K562 (cell line): ENCODE results near the gene TPD52L2. TPM values are rescaled to one million over a fixed set of nuclear protein-coding genes. Genes with fewer than 3 reads are reported as not detected.

Experiments
- ATAC-seq: fragments of 200-7000 bp; cut with Tn5 transposase; 3 replicates; pipeline ENCODE4 v1.9.1; 2020; ENCODE audit warnings: moderate library complexity
- BruUV-seq: library from RNA; stranded (reverse); fragments of 400-500 nt; replicated peaks from 2 replicates; lab custom pipeline; 2021; lab: Mats Ljungman, UMichigan
- CTCF ChIA-PET: fragments of 300-600 bp; formaldehyde crosslinking; extraction: SDS; loops from one replicate; lab custom pipeline; 2021; ENCODE audit warnings: low intra/inter-chr PET ratio; lab: Yijun Ruan, JAX
- POLR2A ChIA-PET: fragments of 300-600, 350-650 bp; sonication (Branson Sonifier 250); formaldehyde crosslinking; extraction: SDS; loops from one replicate; lab custom pipeline; 2021; ENCODE audit warnings: antibody characterized with exemption, inconsistent platforms; lab: Yijun Ruan, JAX
- DNase-seq, 4 experiments: peaks; one replicate each; pipeline versions ENCODE4 v3.0.0 to v3.0.0-alpha.2; 2011 to 2018; ENCODE audit warnings: low spot score in 3 of 4, mixed read lengths in 3 of 4; ENCODE audit errors: extremely low read depth in 1 of 4
- FAIRE-seq: peaks from 2 replicates; lab custom pipeline; 2011; peaks lifted over from hg19 to GRCh38; lab: Jason Lieb, UNC
- H2AFZ ChIP-seq: 2 replicates; pipeline ENCODE4 v1.6.0; 2011; ENCODE audit warnings: low read depth, low read length, control low read depth, inconsistent platforms
- H3K27ac ChIP-seq: fragments of 200-600 bp; 3 replicates; pipeline ENCODE4 v1.8.0; 2011; ENCODE audit warnings: low read depth, mild to moderate bottlenecking, control low read depth, inconsistent platforms, low read length, moderate library complexity, mixed read lengths; ENCODE audit errors: extremely low read depth
- H3K27me3 ChIP-seq, 2 experiments: fragments of 300-600 bp in 1 of 2; 2 replicates in 1 of 2; 3 replicates in 1 of 2; pipeline versions ENCODE4 v1.6.0 to v1.8.0; 2011; ENCODE audit warnings: inconsistent platforms in 2 of 2, low read length in 2 of 2, mild to moderate bottlenecking in 1 of 2, mixed read lengths in 1 of 2, moderate library complexity in 1 of 2; ENCODE audit not compliant: control insufficient read depth in 2 of 2, insufficient read depth in 2 of 2
- H3K36me3 ChIP-seq: fragments of 300-600 bp; 3 replicates; pipeline ENCODE4 v1.8.0; 2011; ENCODE audit warnings: mild to moderate bottlenecking, low read length, inconsistent platforms; ENCODE audit not compliant: control insufficient read depth, insufficient read depth
- H3K4me1 ChIP-seq, 2 experiments: fragments of 200-600 bp in 1 of 2; replicated peaks in 1 of 2; 2 replicates in 1 of 2; 3 replicates in 1 of 2; pipeline versions ENCODE4 v1.5.1 to v1.8.0; 2011; ENCODE audit warnings: inconsistent platforms in 2 of 2, low read length in 2 of 2, mild to moderate bottlenecking in 1 of 2, mixed read lengths in 1 of 2, moderate library complexity in 1 of 2; ENCODE audit not compliant: control insufficient read depth in 2 of 2, insufficient read depth in 2 of 2
- H3K4me2 ChIP-seq: 2 replicates; pipeline ENCODE4 v1.6.1; 2011; ENCODE audit warnings: low read length, control low read depth, inconsistent platforms, mixed read lengths; ENCODE audit not compliant: insufficient read depth
- H3K4me3 ChIP-seq: fragments of 200-600 bp; sonication (generic), shearing (Covaris generic); 2 replicates; pipeline ENCODE4 v1.5.1; 2016; ENCODE audit warnings: control low read depth, inconsistent platforms
- H3K79me2 ChIP-seq: fragments of 200-600 bp; 3 replicates; pipeline ENCODE4 v1.8.0; 2011; ENCODE audit warnings: low read length, inconsistent platforms; ENCODE audit not compliant: control insufficient read depth, insufficient read depth
- H3K9ac ChIP-seq, 2 experiments: 2 replicates each; pipeline versions ENCODE4 v1.6.0 to v1.6.1; 2011; ENCODE audit warnings: low read depth in 2 of 2, low read length in 2 of 2, control low read depth in 1 of 2, inconsistent platforms in 1 of 2, mild to moderate bottlenecking in 1 of 2, mixed read lengths in 1 of 2; ENCODE audit not compliant: insufficient read depth in 1 of 2
- H3K9me1 ChIP-seq: one replicate; pipeline ENCODE4 v1.6.0; 2011; ENCODE audit warnings: inconsistent platforms, mild to moderate bottlenecking, low read length, moderate library complexity; ENCODE audit not compliant: control insufficient read depth, insufficient read depth
- H3K9me3 ChIP-seq: replicated peaks from 2 replicates; pipeline ENCODE4 v1.5.1; 2011; ENCODE audit warnings: low read depth, low read length, inconsistent platforms; ENCODE audit not compliant: control insufficient read depth, insufficient read depth
- H4K20me1 ChIP-seq: replicated peaks from 2 replicates; pipeline ENCODE4 v1.6.1; 2011; ENCODE audit warnings: low read length, inconsistent platforms, mixed read lengths; ENCODE audit not compliant: control insufficient read depth, insufficient read depth
- ADNP ChIP-seq: fragments of 200-800 bp; sonication (Bioruptor generic); IDR thresholded peaks from 2 replicates; pipeline ENCODE4 v1.6.1; 2016; ENCODE audit warnings: missing genetic modification characterization, missing compliant biosample characterization
- CTCF ChIP-seq, 3 experiments: IDR thresholded peaks in 2 of 3; conservative IDR thresholded peaks in 1 of 3; 2 replicates each; pipeline ENCODE4 v1.5.1; 2011 to 2012; ENCODE audit warnings: low read length in 3 of 3, mild to moderate bottlenecking in 3 of 3, control low read depth in 2 of 3, improper control_type of control experiment in 1 of 3, inconsistent platforms in 1 of 3, low read depth in 1 of 3, mixed read lengths in 1 of 3, moderate library complexity in 1 of 3; ENCODE audit not compliant: insufficient read depth in 2 of 3
- HDGF ChIP-seq: fragments of 450-650 bp; IDR thresholded peaks from 2 replicates; pipeline ENCODE4 v1.6.1; 2016
- HES1 ChIP-seq: fragments of 450-650 bp; IDR thresholded peaks from 2 replicates; pipeline ENCODE4 v1.6.1; 2016; ENCODE audit warnings: low read depth, mild to moderate bottlenecking, moderate library complexity
- POLR2G ChIP-seq: fragments of 200-400 bp; formaldehyde crosslinking; IDR thresholded peaks from 2 replicates; pipeline ENCODE4 v1.6.1; 2017; ENCODE audit warnings: low read depth, mild to moderate bottlenecking, antibody characterized with exemption, low read length, moderate library complexity
- PYGO2 ChIP-seq: fragments of 450-650 bp; IDR thresholded peaks from 2 replicates; pipeline ENCODE4 v1.6.1; 2016; ENCODE audit warnings: mild to moderate bottlenecking, missing genetic modification characterization, moderate library complexity, missing compliant biosample characterization
- ZNF197 ChIP-seq: fragments of 200-800 bp; sonication (Bioruptor generic); IDR thresholded peaks from 2 replicates; pipeline ENCODE4 v1.6.1; 2016; ENCODE audit warnings: low read depth, missing genetic modification characterization, missing compliant biosample characterization
- ZNF384 ChIP-seq: IDR thresholded peaks from 2 replicates; pipeline ENCODE4 v1.6.1; 2012; ENCODE audit warnings: low read depth, low read length, improper control_type of control experiment
- ZNF561 ChIP-seq: fragments of 450-650 bp; formaldehyde crosslinking; conservative IDR thresholded peaks from 2 replicates; pipeline ENCODE4 v1.4.0; 2020; ENCODE audit warnings: mild to moderate bottlenecking, moderate library complexity
- WGBS: fragments of 100-300 bp; shearing (Covaris generic); methylation state at CpG from one replicate; pipeline ENCODE4 v1.1.6; 2016; ENCODE audit warnings: low coverage, mixed read lengths; ENCODE audit not compliant: insufficient coverage; ENCODE audit errors: missing lambda C conversion rate; 5-methylcytosine and 5-hydroxymethylcytosine counted together
- in situ Hi-C: fragments of 300-500 bp; cut with MboI; formaldehyde crosslinking; loops from 4 replicates; pipeline ENCODE4 v1.15.0; 2018; ENCODE audit warnings: inconsistent platforms, mixed read lengths
- intact Hi-C: fragments of 100-400 bp; cut with micrococcal nuclease; formaldehyde crosslinking; loops from 2 replicates; pipeline ENCODE4 v1.14.2; 2022
- polyA plus RNA-seq, 8 experiments: library from polyadenylated mRNA; depleted of rRNA in 4 of 8; stranded (reverse) in 5 of 8; unstranded in 3 of 8; fragments of >200 nt; fragmentation: Nextera tagmentation in 2 of 8; fragmentation: Illumina TruSeq in 1 of 8; extraction: Ambion mirVana in 2 of 8; extraction: Trizol in 1 of 8; gene quantifications; 2 replicates each; pipeline versions ENCODE4 v1.2.1 to v1.2.3, GENCODE V29; 2011 to 2014; ENCODE audit warnings: inconsistent platforms in 1 of 8, missing spikeins in 1 of 8
- total RNA-seq, 7 experiments: library from RNA; depleted of rRNA in 6 of 7; stranded (reverse); fragments of >200 nt in 6 of 7; fragmentation: Illumina TruSeq in 2 of 7; extraction: Trizol in 2 of 7; gene quantifications; 2 replicates each; pipeline versions ENCODE4 v1.2.1 to v1.2.3, GENCODE V29; 2011 to 2021; ENCODE audit warnings: low replicate concordance in 1 of 7

Gene TPD52L2
- total and polyA plus RNA-seq, 9 of the 15 experiments (the other 6 are each of a cell fraction or from before 2014, with no cell fraction given): 1.9 to 117 (median 74.6) TPM

GRCh38 chr20:63891061-63892002 lies 26.3 kb downstream of the TPD52L2 start:
- Histone ChIP-seq H3K36me3 (peaks cover 45% of the 10 kb centered on the region; the same call in 2 of the 3 replicates), H3K4me2 (no peak overlapping the region), H3K4me3 (no peak overlapping the region), H3K4me1 (peaks cover 9 to 18% of the 10 kb centered on the region in 2 experiments), H3K9me1 (no peaks in the 10 kb centered on the region), H3K27me3 (no peaks in the 10 kb centered on the region), H3K79me2 (peaks cover 10% of the 10 kb centered on the region), H3K9ac (peak overlapping the region in 1 of 2 experiments; percentile 4; a peak in 1 of 4 replicates), H4K20me1 (peaks cover 6% of the 10 kb centered on the region), H2AFZ (no peak overlapping the region), H3K27ac (no peak overlapping the region), H3K9me3 (no peaks in the 10 kb centered on the region)
- no peak for FAIRE-seq
- 91% methylated on average over 27 of the region's 29 CpGs for WGBS
- CTCF ChIA-PET: no interaction called here
- in situ Hi-C loops: no loop called here
- ATAC-seq: no peak
- POLR2A ChIA-PET: interaction anchor here (0.6 to 2.7 kb wide), 3 partner anchors 10 to 26 kb away, joined by 3 to 12 read pairs (median 4); partner anchors contain the start of gene TPD52L2
- intact Hi-C loops: no loop called here
- no TSS peak for BruUV-seq
- no peak for DNase-seq
- TF ChIP-seq ZNF561 (no peak), ZNF384 (no peak), ZNF197 (CRISPR knock-in tag) (no peak), ADNP (no peak), HDGF (no peak), PYGO2 (no peak), POLR2G (peak; percentile 35; the same call in 1 of the 2 replicates), HES1 (no peak), CTCF (IDR thresholded peaks at IDR 0.05 in 2 of 3, conservative IDR thresholded peaks at IDR 0.05 in 1 of 3; ENCODE audit: insufficient read depth in 2 of 3, low read depth in 1 of 3, low read length in 3 of 3) (peak in 1 of 3 experiments; percentile 6; a peak in 1 of 6 replicates)
